ENCODE results near the gene ARHGAP31. TPM values are rescaled to one million over a fixed set of nuclear protein-coding genes. Genes with fewer than 3 reads are reported as not detected.

The ARHGAP31 gene
- total and polyA plus RNA-seq, 2 of the 8 experiments (the other 6 are each of a cell fraction or from before 2014, with no cell fraction given), result 1.1 to 7.6 TPM

GRCh38 chr3:119322021-119322834, 28.0 kb downstream of the ARHGAP31 start (continued):
- TF ChIP-seq RBBP5 (IDR thresholded peaks at IDR 0.05; ENCODE audit: borderline replicate concordance, low read depth, low read length), result peak; percentile 61; the same call in 1 of the 2 replicates
- no peak for TF ChIP-seq CTBP2 (IDR thresholded peaks at IDR 0.05; ENCODE audit: borderline replicate concordance, insufficient read depth, insufficient read length, low read length)
- no peak for TF ChIP-seq CHD2 (IDR thresholded peaks at IDR 0.05; ENCODE audit: low read length)
- 0 out of 2 replicates have a peak, but pooled peaks have one; percentile 5 for TF ChIP-seq SP1 (IDR thresholded peaks at IDR 0.05; ENCODE audit: low read depth, low read length)
- TF ChIP-seq PHF8 (conservative IDR thresholded peaks at IDR 0.05; ENCODE audit: low read depth, low read length), result no peak; the same call in 1 of the 2 replicates
- TF ChIP-seq SP2 (IDR thresholded peaks at IDR 0.05; ENCODE audit: low read length), result no peak
- TF ChIP-seq SP4 (IDR thresholded peaks at IDR 0.05; ENCODE audit: low read length), result no peak
- no peak for TF ChIP-seq SAP30 (IDR thresholded peaks at IDR 0.05; ENCODE audit: insufficient read depth, insufficient replicate concordance, low read length)
- peak; percentile 64; the same call in 1 of the 2 replicates for TF ChIP-seq KDM1A (IDR thresholded peaks at IDR 0.05; ENCODE audit: borderline replicate concordance, low read length)
- no peak for TF ChIP-seq RNF2 (IDR thresholded peaks at IDR 0.05; ENCODE audit: borderline replicate concordance, low read depth, low read length, missing control alignments, poor library complexity, severe bottlenecking)
- no peak for TF ChIP-seq SIRT6 (IDR thresholded peaks at IDR 0.05; ENCODE audit: low read length)
- TF ChIP-seq KDM4A (IDR thresholded peaks at IDR 0.05; ENCODE audit: low read depth, low read length, severe bottlenecking), result peak; percentile 41
- TF ChIP-seq CEBPB (IDR thresholded peaks at IDR 0.05; ENCODE audit: low read depth, low read length), result no peak
- TF ChIP-seq ZNF274 (IDR thresholded peaks at IDR 0.05; ENCODE audit: borderline replicate concordance, extremely low read depth, low read length), result no peak
- TF ChIP-seq GTF2F1 (IDR thresholded peaks at IDR 0.05; ENCODE audit: borderline replicate concordance, low read depth, low read length), result no peak
- TF ChIP-seq KDM5A (IDR thresholded peaks at IDR 0.05; ENCODE audit: low read length), result no peak
- no peak for TF ChIP-seq SUZ12 (IDR thresholded peaks at IDR 0.05; ENCODE audit: low read length)
- peak; percentile 10; the same call in 1 of the 2 replicates for TF ChIP-seq TAF1 (IDR thresholded peaks at IDR 0.05; ENCODE audit: low read depth, low read length)
- TF ChIP-seq EP300 (IDR thresholded peaks at IDR 0.05; ENCODE audit: borderline replicate concordance in 1 of 2, low read depth in 2 of 2, low read length in 2 of 2), result no peak
- no peak for TF ChIP-seq EZH2 (IDR thresholded peaks at IDR 0.05; ENCODE audit: low read depth, low read length, severe bottlenecking)

All from H1 (cell line).